Measurements from ENCODE around the gene FGF4. TPM values are rescaled to one million over a fixed set of nuclear protein-coding genes. Genes with fewer than 3 reads are reported as not detected.

The FGF4 gene
- not detected for total RNA-seq

- no peak for TF ChIP-seq CTCF (IDR thresholded peaks at IDR 0.05)
- no peak within 1 kb of the TSS for H3K27ac ChIP-seq
- DNase-seq (ENCODE audit: low spot score in 2 of 2): no peak
- peaks cover 5% of the 10 kb centered on the region for H3K27me3 ChIP-seq
- intact Hi-C loops (cut with DNase I): no loop called here
- no peak within 1 kb of the TSS for H3K4me3 ChIP-seq
- H3K4me1 ChIP-seq: no peaks in the 10 kb centered on the region
- H3K36me3 ChIP-seq: no peaks in the 10 kb centered on the region
- no peaks in the 10 kb centered on the region for H3K9me3 ChIP-seq
These were observed at the start of gene FGF4 for GRCh38 chr11:69775163-69775755. TSS of gene FGF4 (minus strand) at chr11:69775341. CDS start at chr11:69775084, 257 bp downstream.

GRCh38 chr11:69823641-69824265 is 48.6 kb upstream of the FGF4 start:
- no peak for TF ChIP-seq CTCF (IDR thresholded peaks at IDR 0.05)
- Histone ChIP-seq H3K4me3 (no peak overlapping the region), H3K4me1 (no peaks in the 10 kb centered on the region), H3K27ac (no peak overlapping the region), H3K27me3 (no peaks in the 10 kb centered on the region), H3K9me3 (no peaks in the 10 kb centered on the region), H3K36me3 (no peaks in the 10 kb centered on the region)
- intact Hi-C loops (cut with DNase I): no loop called here
- DNase-seq (ENCODE audit: low spot score in 2 of 2): no peak

- intact Hi-C loops (cut with DNase I): no loop called here
- Histone ChIP-seq H3K27me3 (no peaks in the 10 kb centered on the region), H3K4me1 (no peaks in the 10 kb centered on the region), H3K36me3 (no peaks in the 10 kb centered on the region), H3K9me3 (no peaks in the 10 kb centered on the region), H3K27ac (no peak overlapping the region), H3K4me3 (no peak overlapping the region)
- no peak for TF ChIP-seq CTCF (IDR thresholded peaks at IDR 0.05)
- no peak for DNase-seq (ENCODE audit: low spot score in 2 of 2)
These were observed 47.7 kb upstream of the FGF4 start for GRCh38 chr11:69822676-69823494.

DNA sequence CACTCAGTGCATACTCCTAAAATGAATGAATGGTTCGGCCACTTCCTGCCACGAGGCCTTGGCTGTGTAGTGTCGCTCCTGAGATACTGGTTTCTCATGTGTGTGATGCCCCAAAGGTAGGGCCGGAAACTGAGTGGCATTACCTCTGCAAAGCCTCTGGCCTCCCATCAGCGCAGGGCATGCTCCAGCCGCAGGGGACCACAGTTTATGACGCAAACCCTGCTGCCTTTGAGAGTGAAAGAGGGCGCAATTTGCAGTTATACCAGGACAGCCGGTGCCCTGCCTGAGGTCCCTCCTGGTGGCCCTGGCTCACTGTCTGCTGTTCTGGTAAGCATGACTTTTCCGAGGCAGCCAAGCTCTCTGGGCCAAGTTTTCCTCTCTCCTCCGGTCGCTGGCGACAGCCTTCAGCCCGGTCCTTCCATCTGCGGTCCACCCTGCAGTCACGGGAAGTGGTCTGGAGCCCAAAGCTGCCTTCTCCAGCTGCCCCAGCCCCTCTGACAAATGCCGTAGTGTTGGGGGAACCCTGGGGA is 46.4 kb upstream of the FGF4 start:
- H3K4me1 ChIP-seq: no peaks in the 10 kb centered on the region
- no peaks in the 10 kb centered on the region for H3K27me3 ChIP-seq
- no peak overlapping the region for H3K4me3 ChIP-seq
- H3K27ac ChIP-seq: no peak overlapping the region
- H3K9me3 ChIP-seq: no peaks in the 10 kb centered on the region
- intact Hi-C loops (cut with DNase I): no loop called here
- DNase-seq (ENCODE audit: low spot score in 2 of 2): no peak
- TF ChIP-seq CTCF (IDR thresholded peaks at IDR 0.05): no peak
- no peaks in the 10 kb centered on the region for H3K36me3 ChIP-seq

DNA sequence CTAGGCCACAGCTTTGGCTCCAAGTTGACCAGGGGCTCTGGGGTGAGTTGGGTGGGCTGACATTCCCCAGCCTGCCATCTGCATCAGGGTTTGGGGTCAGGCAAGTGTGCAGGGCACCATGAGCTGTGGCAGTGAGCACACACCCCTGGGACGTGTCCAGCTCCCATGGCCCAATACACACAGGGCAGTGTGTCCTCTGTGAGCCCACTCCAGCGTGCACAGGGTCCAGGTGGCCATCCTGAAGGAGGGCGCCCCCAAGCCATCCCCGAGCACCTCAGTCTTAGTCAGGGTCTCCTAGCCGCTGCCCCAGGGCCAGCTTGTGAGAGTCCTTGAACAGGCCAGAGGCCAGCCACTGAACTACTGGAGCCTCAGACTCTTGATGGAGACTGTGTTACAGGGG is 45.3 kb upstream of the FGF4 start:
- TF ChIP-seq CTCF (IDR thresholded peaks at IDR 0.05): no peak
- no peaks in the 10 kb centered on the region for H3K27me3 ChIP-seq
- H3K4me1 ChIP-seq: no peaks in the 10 kb centered on the region
- H3K9me3 ChIP-seq: no peaks in the 10 kb centered on the region
- no peak overlapping the region for H3K4me3 ChIP-seq
- H3K36me3 ChIP-seq: no peaks in the 10 kb centered on the region
- H3K27ac ChIP-seq: no peak overlapping the region
- no peak for DNase-seq (ENCODE audit: low spot score in 2 of 2)
- intact Hi-C loops (cut with DNase I): no loop called here

Measured in ascending aorta (tissue), 2 donors.